Activated CD4-positive, alpha-beta T cell treated with anti-CD3 and anti-CD28 coated beads, Interleukin-2, amount 10 ng/mL, durations not matched to agents 7 days and 5 days (primary cell): ENCODE results near the gene AFAP1L2. TPM values are rescaled to one million over a fixed set of nuclear protein-coding genes. Genes with fewer than 3 reads are reported as not detected.

Source experiments
- CTCF ChIA-PET: fragments of 350-600 bp; sonication (Branson Sonifier 250); formaldehyde crosslinking; loops from one replicate; lab custom pipeline; 2021; ENCODE audit warnings: antibody characterized with exemption; lab: Charles Lee
- POLR2A ChIA-PET: fragments of 350-600 bp; sonication (Branson Sonifier 250); formaldehyde crosslinking; loops from one replicate; lab custom pipeline; 2021; ENCODE audit warnings: antibody characterized with exemption; lab: Charles Lee
- DNase-seq: peaks from one replicate; pipeline ENCODE4 v3.0.0-alpha.2; 2020
- H3K27ac Mint-ChIP-seq: one replicate; pipeline ENCODE4 v1.8.0; 2021; ENCODE audit warnings: mild to moderate bottlenecking, moderate library complexity, mixed read lengths
- H3K27me3 Mint-ChIP-seq: one replicate; pipeline ENCODE4 v1.8.0; 2021; ENCODE audit warnings: mixed read lengths
- H3K36me3 Mint-ChIP-seq: one replicate; pipeline ENCODE4 v1.8.0; 2021; ENCODE audit warnings: low read depth, mixed read lengths
- H3K4me1 Mint-ChIP-seq: one replicate; pipeline ENCODE4 v1.8.0; 2021; ENCODE audit warnings: mixed read lengths
- H3K4me3 Mint-ChIP-seq: one replicate; pipeline ENCODE4 v1.8.0; 2021; ENCODE audit warnings: mild to moderate bottlenecking, moderate library complexity, mixed read lengths
- H3K9me3 Mint-ChIP-seq: one replicate; pipeline ENCODE4 v1.8.0; 2021; ENCODE audit warnings: mixed read lengths
- total RNA-seq, 2 experiments: library from RNA; stranded (reverse); gene quantifications; one replicate each; pipeline ENCODE4 v1.2.3, GENCODE V29; 2021

AFAP1L2 gene
- total RNA-seq, 2 experiments from 2014 or later = 1.1 to 1.8 TPM

DNA sequence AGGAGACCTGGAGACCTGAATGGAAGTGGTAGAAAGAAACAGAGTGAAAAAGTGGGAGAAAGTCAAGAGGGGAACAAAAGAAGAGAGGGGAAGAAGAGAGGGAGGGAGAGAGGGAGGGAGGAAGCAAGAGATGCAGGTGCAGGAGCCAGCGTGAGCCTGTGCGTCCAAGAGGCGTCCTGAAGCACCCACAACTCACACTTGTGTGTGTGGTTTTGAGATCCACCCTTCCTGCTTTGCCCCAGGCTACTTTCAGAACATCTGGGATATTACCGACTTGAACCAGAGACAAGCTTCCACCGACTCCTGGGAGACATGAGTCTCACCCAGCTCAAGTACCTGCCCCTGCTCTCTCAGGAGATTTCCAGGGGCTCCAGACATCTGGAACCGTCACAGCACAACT, 9.8 kb downstream of the AFAP1L2 start:
- no peaks in the 10 kb centered on the region for H3K36me3 Mint-ChIP-seq
- H3K27ac Mint-ChIP-seq = no peak overlapping the region
- H3K9me3 Mint-ChIP-seq = no peaks in the 10 kb centered on the region
- ChIA-PET POLR2A (no interaction called here), CTCF (no interaction called here)
- no peak overlapping the region for H3K4me3 Mint-ChIP-seq
- no peak for DNase-seq
- H3K4me1 Mint-ChIP-seq = peaks cover 21% of the 10 kb centered on the region
- H3K27me3 Mint-ChIP-seq = peaks cover 41% of the 10 kb centered on the region

DNA sequence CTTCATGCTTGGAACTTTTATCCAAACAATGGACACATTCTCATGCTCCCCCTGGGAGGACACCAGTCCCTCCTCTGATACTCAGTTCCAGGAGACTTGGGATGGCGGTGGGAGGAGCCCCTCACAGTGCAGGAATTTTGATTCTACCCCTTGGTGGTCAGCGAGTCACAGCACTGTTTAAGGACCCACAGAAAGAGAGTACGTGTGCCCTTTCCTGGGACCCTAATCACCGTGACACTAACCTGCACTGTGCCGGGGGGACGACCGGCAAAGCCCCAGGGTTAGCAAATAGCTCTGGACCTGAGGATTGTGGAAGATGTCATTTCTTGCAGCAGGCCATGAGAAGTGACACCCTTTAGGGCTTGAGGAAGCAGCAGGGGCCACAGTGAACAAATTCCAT, 10.4 kb downstream of the AFAP1L2 start:
- CTCF ChIA-PET = interaction anchor here (1.0 kb wide), 1 partner anchor 27 kb away, joined by 3 read pairs; no protein-coding TSS in a partner anchor

DNA sequence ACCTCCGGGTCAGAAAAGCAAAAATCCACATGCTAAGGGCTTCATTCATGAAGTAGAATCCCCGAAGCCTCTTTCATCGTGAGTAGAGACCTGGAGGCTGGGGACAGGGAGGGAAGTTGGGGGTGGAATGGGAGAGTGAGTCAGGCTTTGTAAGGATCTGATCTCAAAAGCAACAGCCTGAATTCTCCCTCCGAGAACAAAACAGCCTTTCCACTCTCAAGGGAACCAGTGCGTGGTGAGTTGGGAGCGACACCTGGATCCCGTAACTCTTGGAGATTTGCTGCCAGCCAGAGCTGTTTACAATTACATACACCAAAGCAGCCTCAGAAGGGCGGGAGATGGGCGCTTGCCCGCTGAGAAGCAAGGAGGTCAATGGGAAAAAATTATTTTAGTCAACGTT, 10.8 kb downstream of the AFAP1L2 start:
- CTCF ChIA-PET = interaction anchor here (1.0 kb wide), 1 partner anchor 26 kb away, joined by 3 read pairs; no protein-coding TSS in a partner anchor
- Mint-ChIP-seq H3K27me3 (peaks cover 33% of the 10 kb centered on the region), H3K36me3 (no peaks in the 10 kb centered on the region), H3K27ac (no peak overlapping the region), H3K4me3 (no peak overlapping the region), H3K9me3 (peaks cover 5% of the 10 kb centered on the region), H3K4me1 (peaks cover 27% of the 10 kb centered on the region)
- DNase-seq = no peak
- POLR2A ChIA-PET = no interaction called here

More for the DNA sequence above, 10.4 kb downstream of the AFAP1L2 start:
- POLR2A ChIA-PET = no interaction called here
- Mint-ChIP-seq H3K27ac (no peak overlapping the region), H3K27me3 (peaks cover 37% of the 10 kb centered on the region), H3K9me3 (peaks cover 2% of the 10 kb centered on the region), H3K4me1 (peaks cover 23% of the 10 kb centered on the region), H3K4me3 (no peak overlapping the region), H3K36me3 (no peaks in the 10 kb centered on the region)
- no peak for DNase-seq

DNA sequence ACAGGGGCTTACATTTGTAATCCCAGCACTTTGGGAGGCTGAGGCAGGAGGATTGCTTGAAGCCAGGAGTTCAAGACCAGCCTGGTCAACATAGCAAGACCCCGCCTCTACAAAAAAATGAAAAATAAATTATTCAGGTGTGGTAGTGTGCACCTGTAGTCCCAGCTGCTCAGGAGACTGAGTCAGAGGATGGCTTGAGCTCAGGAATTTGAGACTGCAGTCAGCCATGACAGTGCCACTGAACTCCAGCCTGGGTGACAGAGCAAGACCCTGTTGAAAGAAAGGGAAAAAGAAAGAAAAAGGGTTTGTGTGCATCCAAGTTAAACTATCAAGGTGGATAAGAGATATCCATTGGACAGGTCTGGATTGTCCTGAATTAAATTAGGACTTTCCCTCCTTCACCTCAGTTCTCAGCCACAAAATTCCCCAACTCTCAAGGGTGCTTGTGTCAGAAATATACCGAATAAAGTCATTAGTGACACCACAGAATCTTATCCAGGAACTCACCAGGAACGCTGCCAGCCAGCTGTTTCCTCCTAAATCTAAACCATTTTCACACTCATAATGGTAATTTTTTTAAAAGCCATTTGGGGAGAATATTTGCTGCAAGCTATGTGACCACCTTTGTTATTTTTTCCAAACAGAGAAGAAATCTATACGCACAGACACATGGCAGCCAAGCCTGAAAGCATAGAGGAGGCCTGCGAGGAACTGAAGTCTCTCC, 12.0 kb downstream of the AFAP1L2 start:
- no peaks in the 10 kb centered on the region for H3K36me3 Mint-ChIP-seq
- H3K4me3 Mint-ChIP-seq = no peak overlapping the region
- H3K27me3 Mint-ChIP-seq = peaks cover 29% of the 10 kb centered on the region
- H3K4me1 Mint-ChIP-seq = peaks cover 21% of the 10 kb centered on the region
- CTCF ChIA-PET = interaction anchor here (0.5 to 1.3 kb wide), 2 partner anchors 11 to 52 kb away, joined by 3 read pairs; no protein-coding TSS in a partner anchor
- peaks cover 7% of the 10 kb centered on the region for H3K9me3 Mint-ChIP-seq
- POLR2A ChIA-PET = no interaction called here
- no peak overlapping the region for H3K27ac Mint-ChIP-seq
- DNase-seq = no peak

DNA sequence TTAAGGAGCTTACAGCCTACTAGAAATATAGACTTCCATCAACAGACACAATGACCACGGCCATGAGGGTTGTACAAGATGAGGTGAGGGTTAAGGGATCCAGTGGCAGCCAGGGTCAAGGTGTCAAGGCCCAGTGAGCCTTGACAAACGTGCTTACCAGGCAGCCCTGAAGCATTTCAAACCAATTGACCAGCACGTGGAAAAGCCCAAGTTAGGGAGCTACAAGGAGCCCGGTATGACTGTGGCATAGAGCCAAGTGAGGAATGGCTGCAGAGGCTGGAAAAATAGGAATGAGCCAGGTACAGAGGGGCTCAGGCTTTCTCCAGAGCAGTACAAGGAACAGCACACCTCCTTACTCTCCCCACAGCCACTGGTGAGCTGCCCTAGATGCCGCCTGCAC, 12.7 kb downstream of the AFAP1L2 start:
- H3K27me3 Mint-ChIP-seq = peaks cover 22% of the 10 kb centered on the region
- no peaks in the 10 kb centered on the region for H3K36me3 Mint-ChIP-seq
- ChIA-PET CTCF (interaction anchor here (0.5 to 1.3 kb wide), 5 partner anchors 12 to 51 kb away, joined by 3 read pairs; no protein-coding TSS in a partner anchor), POLR2A (no interaction called here)
- peaks cover 15% of the 10 kb centered on the region for H3K4me1 Mint-ChIP-seq
- DNase-seq = no peak
- H3K9me3 Mint-ChIP-seq = peaks cover 7% of the 10 kb centered on the region
- H3K4me3 Mint-ChIP-seq = no peak overlapping the region
- H3K27ac Mint-ChIP-seq = no peak overlapping the region

DNA sequence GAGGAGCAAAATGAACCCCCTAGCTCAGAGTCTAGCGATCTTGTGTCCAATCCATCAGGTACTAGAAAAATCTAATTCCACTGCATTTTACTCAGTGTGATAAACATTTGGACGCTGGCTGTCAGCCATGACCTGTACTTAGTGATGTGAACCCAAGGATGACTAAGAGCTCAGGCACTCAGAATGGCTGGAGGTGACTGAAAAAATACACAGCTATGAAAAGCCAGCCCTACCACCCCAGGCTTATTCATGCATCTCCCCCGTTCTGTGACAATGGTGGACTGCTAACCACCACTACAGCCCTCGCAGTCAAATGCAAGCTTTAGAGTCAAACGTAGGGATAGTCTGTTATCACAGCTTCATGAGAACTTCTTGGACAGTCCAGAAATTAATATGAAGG, 14.9 kb downstream of the AFAP1L2 start:
- ChIA-PET CTCF (interaction anchor here (0.6 kb wide), 1 partner anchor 61 kb away, joined by 3 read pairs; no protein-coding TSS in a partner anchor), POLR2A (no interaction called here)
- H3K9me3 Mint-ChIP-seq = peaks cover 7% of the 10 kb centered on the region
- DNase-seq = no peak
- H3K27ac Mint-ChIP-seq = no peak overlapping the region
- H3K27me3 Mint-ChIP-seq = peaks cover 6% of the 10 kb centered on the region
- H3K4me3 Mint-ChIP-seq = no peak overlapping the region
- H3K36me3 Mint-ChIP-seq = no peaks in the 10 kb centered on the region
- H3K4me1 Mint-ChIP-seq = peaks cover 13% of the 10 kb centered on the region

DNA sequence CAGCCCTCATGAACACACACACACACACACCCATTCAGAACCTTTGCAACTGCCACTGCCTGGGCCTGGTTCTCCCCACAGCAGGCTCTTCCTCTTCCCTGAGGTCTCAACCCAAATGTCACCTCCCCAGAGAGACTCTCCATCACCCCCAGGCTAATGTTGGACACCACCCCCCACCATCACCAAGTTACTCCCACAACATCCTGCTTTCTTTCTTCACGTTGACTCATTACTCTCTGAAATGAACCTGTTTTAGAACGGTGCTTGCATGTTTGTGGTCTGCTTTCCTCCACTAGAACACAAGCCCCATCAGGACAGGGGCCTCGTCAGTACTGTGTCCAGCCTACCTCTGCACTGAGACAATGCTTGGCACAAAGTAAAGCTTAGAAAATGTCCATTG, 16.0 kb downstream of the AFAP1L2 start:
- no peak overlapping the region for H3K27ac Mint-ChIP-seq
- H3K9me3 Mint-ChIP-seq = peaks cover 7% of the 10 kb centered on the region
- H3K4me1 Mint-ChIP-seq = peaks cover 12% of the 10 kb centered on the region
- H3K36me3 Mint-ChIP-seq = no peaks in the 10 kb centered on the region
- peaks cover 3% of the 10 kb centered on the region for H3K27me3 Mint-ChIP-seq
- DNase-seq = no peak
- no peak overlapping the region for H3K4me3 Mint-ChIP-seq
- POLR2A ChIA-PET = no interaction called here
- CTCF ChIA-PET = interaction anchor here (1.1 to 1.2 kb wide), 3 partner anchors 46 to 84 kb away, joined by 3 to 4 read pairs (median 3); no protein-coding TSS in a partner anchor

DNA sequence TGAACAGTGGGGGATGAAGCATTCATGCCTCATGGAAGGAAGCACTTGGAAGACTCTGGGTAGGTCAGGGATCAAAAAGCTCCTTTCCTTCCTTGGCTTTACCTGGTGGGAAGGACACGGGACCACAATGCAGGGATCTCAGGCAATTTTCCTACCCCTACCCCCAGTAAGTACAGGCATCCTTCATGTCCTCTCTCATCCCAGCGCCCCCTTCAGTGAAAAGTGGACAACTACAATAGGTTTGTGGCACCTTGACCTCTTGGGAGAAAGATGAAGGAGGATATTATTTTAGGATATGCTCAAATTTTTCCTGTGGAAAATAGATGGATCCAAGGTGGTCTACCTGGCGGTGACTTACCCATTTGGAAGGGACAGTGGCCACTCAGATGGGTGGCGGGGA, 16.5 kb downstream of the AFAP1L2 start:
- CTCF ChIA-PET = interaction anchor here (1.1 to 1.2 kb wide), 3 partner anchors 46 to 84 kb away, joined by 3 to 4 read pairs (median 3); no protein-coding TSS in a partner anchor

DNA sequence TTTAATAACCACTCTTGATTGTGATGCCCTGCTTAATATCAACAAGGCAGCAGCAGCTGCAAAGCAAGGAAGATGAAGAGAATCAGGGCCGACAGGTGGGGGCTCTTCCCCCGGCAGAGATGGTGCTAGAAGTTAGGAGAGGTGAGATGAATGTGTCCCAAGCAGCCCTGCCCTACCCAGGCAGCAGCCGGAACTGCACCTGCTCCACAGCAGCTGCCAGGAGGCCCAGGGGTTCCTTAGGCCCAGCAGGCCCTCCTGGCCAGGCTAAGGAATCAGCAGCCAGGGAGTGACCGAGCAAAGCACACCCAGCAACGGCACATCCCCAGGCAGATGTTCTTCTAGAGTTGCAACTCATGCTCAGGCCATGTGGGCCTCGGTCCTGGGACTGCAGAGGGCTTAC, 17.9 kb downstream of the AFAP1L2 start:
- Mint-ChIP-seq H3K27ac (no peak overlapping the region), H3K36me3 (no peaks in the 10 kb centered on the region), H3K4me1 (peaks cover 12% of the 10 kb centered on the region), H3K9me3 (peaks cover 7% of the 10 kb centered on the region), H3K4me3 (no peak overlapping the region), H3K27me3 (peaks cover 10% of the 10 kb centered on the region)
- no peak for DNase-seq
- ChIA-PET POLR2A (no interaction called here), CTCF (no interaction called here)

More for the DNA sequence above, 16.5 kb downstream of the AFAP1L2 start:
- POLR2A ChIA-PET = no interaction called here
- DNase-seq = no peak
- no peak overlapping the region for H3K4me3 Mint-ChIP-seq
- no peaks in the 10 kb centered on the region for H3K36me3 Mint-ChIP-seq
- peaks cover 6% of the 10 kb centered on the region for H3K27me3 Mint-ChIP-seq
- H3K4me1 Mint-ChIP-seq = peaks cover 12% of the 10 kb centered on the region
- peaks cover 7% of the 10 kb centered on the region for H3K9me3 Mint-ChIP-seq
- no peak overlapping the region for H3K27ac Mint-ChIP-seq

DNA sequence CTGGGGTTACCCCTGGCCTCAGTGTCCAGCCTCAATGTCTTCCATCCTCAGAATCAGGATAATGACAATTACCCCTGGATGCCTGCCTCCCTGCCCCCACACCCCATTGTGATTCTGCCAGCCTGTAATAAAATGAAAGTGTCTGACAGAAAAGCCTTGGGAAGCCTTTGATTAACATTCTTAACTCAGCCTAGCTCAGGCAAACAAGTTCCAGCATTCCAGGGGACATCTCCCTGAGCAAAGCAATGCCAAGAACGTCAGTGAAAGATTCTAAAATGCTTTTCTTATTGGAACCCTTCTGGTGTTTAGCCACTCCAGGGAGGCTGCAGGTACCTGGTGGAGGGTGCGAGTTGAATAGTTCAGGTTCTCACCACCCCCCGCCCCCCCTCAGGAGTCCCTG, 18.7 kb downstream of the AFAP1L2 start:
- DNase-seq = no peak
- POLR2A ChIA-PET = no interaction called here
- H3K4me3 Mint-ChIP-seq = no peak overlapping the region
- peaks cover 7% of the 10 kb centered on the region for H3K9me3 Mint-ChIP-seq
- H3K27ac Mint-ChIP-seq = no peak overlapping the region
- no peaks in the 10 kb centered on the region for H3K36me3 Mint-ChIP-seq
- H3K4me1 Mint-ChIP-seq = peaks cover 12% of the 10 kb centered on the region
- CTCF ChIA-PET = interaction anchor here (0.7 kb wide), 1 partner anchor 141 kb away, joined by 3 read pairs; no protein-coding TSS in a partner anchor
- peaks cover 18% of the 10 kb centered on the region for H3K27me3 Mint-ChIP-seq

DNA sequence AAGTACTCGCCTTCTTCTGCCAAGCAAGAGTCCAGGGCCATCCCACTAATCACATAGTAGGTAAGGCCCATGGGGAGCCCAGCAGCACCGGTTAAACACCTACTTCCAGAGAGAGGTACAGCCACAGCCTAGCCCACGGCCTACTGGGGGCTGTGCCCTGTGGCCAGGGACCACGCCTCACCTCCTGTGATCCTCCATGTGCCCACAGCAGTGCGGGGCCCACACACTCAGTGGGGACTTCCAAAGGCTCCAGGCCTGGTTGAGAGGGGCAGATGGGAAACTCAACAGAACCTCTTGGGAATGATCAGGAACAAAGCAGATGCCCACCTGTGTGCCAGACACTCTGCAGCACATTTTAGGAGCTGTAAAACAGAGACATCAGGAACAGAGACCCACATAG, 19.7 kb downstream of the AFAP1L2 start:
- POLR2A ChIA-PET = no interaction called here

DNA sequence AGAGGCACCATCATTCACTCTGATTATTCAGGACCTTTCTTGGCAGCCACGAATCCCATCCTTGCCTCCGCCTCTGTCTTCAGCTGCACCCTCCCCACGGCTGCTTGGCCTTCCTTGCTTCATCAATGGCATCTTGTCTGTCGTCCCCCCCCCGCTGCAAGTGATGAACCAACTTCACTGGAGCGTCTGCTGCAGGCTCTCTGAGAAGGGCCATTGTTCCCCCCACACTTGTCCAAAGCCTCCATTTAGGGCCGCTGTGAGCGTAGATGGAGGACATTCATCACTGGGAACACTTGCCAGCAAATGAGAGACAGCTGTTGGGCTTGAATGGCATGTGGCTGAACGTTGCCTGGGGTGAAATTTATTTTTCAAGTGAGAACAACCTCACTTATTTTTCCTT, 20.1 kb downstream of the AFAP1L2 start:
- no peak overlapping the region for H3K27ac Mint-ChIP-seq
- peaks cover 7% of the 10 kb centered on the region for H3K9me3 Mint-ChIP-seq
- peaks cover 12% of the 10 kb centered on the region for H3K4me1 Mint-ChIP-seq
- H3K27me3 Mint-ChIP-seq = peaks cover 24% of the 10 kb centered on the region
- DNase-seq = no peak
- H3K4me3 Mint-ChIP-seq = no peak overlapping the region
- no peaks in the 10 kb centered on the region for H3K36me3 Mint-ChIP-seq
- POLR2A ChIA-PET = no interaction called here
- CTCF ChIA-PET = no interaction called here

More for the DNA sequence above, 19.7 kb downstream of the AFAP1L2 start:
- Mint-ChIP-seq H3K27ac (no peak overlapping the region), H3K4me3 (no peak overlapping the region), H3K4me1 (peaks cover 12% of the 10 kb centered on the region), H3K27me3 (peaks cover 24% of the 10 kb centered on the region), H3K9me3 (peaks cover 7% of the 10 kb centered on the region), H3K36me3 (no peaks in the 10 kb centered on the region)
- CTCF ChIA-PET = no interaction called here
- DNase-seq = no peak

DNA sequence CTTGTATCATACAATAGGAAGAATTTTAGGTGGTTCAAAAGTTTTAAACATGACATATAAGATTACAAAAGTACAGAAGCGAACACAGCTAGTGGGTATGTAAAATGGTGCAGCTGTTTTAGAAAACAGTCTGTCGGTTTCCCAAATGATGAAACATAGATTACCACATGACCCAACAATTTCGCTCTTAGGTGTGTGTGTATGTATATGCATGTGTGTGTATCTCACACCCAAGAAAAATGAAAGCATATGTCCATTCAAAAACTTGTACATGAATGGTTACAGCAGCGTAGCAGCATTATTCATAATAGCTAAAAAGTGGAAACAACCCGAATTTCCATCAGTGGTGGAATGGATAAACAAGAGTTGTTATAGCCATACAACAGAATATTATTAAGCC, 23.5 kb downstream of the AFAP1L2 start:
- no peak overlapping the region for H3K27ac Mint-ChIP-seq
- no peak overlapping the region for H3K4me3 Mint-ChIP-seq
- ChIA-PET POLR2A (no interaction called here), CTCF (no interaction called here)
- H3K36me3 Mint-ChIP-seq = no peaks in the 10 kb centered on the region
- peaks cover 39% of the 10 kb centered on the region for H3K27me3 Mint-ChIP-seq
- H3K9me3 Mint-ChIP-seq = no peaks in the 10 kb centered on the region
- no peaks in the 10 kb centered on the region for H3K4me1 Mint-ChIP-seq
- no peak for DNase-seq
